ENCODE measurements around the gene PRADC1.
"Not testable (repeated sequence)": the region's sequence is repeated elsewhere in the genome, so short reads cannot be mapped to it uniquely, and the experiment has no call there.

The PRADC1 gene

DNA sequence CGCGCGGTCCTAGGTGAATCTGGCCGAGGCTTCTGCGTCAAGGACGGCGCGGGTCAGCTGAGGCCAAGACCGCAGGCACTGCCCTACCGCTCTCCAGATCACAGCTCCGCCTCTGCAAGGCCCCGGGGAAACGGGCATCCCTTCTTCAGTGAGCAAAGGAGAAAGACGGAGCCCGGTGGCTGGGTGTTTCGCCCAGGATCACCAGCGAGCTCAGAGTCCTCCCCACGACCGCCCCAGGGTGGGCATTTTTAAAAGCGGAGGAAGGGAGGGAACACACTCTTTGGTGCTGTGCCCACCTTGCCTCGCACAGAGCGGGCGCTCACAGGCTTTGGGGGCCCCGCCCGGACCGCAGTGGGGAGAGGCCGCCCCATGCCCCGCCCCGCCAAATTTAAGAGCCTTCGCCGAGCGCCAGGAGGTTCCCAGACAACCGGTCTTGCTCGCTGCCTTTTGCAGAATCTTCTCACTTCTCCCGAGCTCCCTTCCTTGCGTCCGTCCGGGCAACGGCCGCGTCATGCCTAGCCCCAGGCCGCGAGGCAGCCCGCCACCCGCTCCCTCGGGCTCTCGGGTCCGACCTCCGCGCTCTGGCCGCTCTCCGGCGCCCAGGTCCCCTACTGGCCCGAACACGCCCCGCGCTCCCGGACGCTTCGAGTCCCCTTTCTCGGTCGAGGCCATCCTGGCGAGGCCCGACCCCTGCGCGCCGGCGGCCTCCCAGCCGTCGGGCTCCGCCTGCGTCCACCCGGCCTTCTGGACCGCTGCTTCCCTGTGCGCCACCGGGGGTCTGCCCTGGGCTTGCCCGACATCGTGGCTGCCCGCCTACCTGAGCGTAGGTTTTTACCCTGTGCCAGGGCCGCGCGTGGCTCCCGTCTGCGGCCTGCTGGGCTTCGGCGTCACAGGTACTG, 30.6 kb downstream of the PRADC1 start, which contains the start of gene NOTO:
TSS of gene NOTO (plus strand) at position 419 of the 899 bp plus-strand sequence. CDS start at position 512, 93 bp downstream.
- no peak for DNase-seq (ENCODE audit: low read depth)

DNA sequence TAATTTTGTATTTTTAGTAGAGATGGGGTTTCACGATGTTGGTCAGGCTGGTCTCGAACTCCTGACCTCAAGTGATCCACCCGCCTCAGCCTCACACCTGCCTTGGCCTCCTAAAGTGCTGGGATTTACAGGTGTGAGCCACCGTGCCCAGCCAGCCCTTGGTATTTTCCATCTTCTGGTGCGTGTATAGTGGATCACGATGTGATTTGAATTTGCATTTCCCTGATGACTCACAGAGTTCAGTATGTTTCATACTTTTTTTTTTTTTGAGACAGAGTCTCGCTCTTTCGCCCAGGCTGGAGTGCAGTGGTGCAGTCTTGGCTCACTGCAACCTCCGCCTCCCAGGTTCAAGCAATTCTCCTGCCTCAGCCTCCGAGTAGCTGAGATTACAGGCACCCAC, 32.8 kb downstream of the PRADC1 start:
- not testable (repeated sequence) for DNase-seq (ENCODE audit: low read depth)

DNA sequence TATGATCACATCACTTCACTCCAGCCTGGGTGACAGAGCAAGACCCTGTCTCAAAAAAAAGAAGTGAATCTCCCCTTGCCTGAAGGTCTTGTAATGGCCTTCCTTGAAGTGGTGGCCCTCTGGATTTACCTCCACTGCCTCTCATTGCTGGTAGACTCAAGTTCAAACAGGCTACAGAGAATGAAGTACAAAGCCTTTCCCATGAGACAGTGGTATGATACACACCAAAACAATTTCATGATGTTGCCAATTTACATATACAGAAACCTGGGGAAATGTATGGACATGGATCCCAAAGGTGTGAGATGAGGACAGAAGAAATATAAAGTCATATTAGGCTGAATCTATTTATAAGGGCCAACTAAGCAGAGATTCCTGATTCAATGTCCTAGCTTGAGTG, 35.5 kb downstream of the PRADC1 start:
- no peak for DNase-seq (ENCODE audit: low read depth)

DNA sequence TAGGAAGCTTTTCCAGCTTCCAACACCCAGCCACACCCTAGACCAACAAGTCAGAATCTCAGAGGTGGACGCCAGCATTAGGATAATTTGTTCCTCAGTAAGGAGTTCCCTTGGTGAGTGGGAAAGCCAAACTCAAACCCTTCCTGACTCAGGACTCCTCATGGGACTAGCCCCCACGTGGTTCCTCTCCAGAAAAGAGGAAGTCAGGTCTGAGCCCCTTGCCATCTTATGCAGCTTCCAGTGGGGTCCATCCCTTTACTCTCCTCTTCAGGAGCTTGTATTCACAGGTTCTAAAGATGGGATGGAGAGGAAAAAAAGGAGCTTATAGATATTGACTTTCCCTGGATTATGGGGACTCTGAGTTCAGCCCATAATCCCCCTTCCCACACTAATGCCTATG, 45.5 kb downstream of the PRADC1 start:
- no peak for DNase-seq (ENCODE audit: low read depth)

DNA sequence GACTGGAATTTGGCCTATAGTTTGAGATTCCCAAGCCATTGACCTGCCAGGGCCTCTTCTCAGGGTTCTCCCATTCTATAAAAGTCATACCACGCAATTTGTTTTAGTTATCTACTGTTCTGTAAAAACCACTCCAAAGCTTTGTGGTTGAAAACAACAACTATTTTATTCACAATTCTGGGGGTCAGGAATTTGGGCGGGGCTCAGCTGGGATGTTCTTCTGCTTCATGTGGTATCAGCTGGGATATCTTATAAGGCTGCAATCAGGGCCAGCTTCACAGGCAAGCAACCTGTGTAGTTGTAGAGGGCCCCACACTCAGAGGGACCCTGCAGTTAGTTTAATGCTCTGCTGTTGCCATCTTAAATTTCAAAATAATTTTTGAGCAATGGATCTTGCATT, 47.1 kb downstream of the PRADC1 start:
- no peak for DNase-seq (ENCODE audit: low read depth)
